Choroid plexus epithelial cell (primary cell): ENCODE results near the gene KIRREL3.

ENCODE experiments used
- DNase-seq: peaks from one replicate; pipeline ENCODE4 v3.0.0-alpha.2; 2010; ENCODE audit warnings: low read depth
- H3K4me3 ChIP-seq: 2 replicates; pipeline ENCODE4 v1.5.1; 2011; ENCODE audit warnings: low read depth, mild to moderate bottlenecking, control low read depth, low read length, moderate library complexity
- TF ChIP-seq, protein P1 (sequence below): conservative IDR thresholded peaks from 2 replicates; pipeline ENCODE4 v1.5.1; 2011; ENCODE audit warnings: low read depth, mild to moderate bottlenecking, control low read depth, inconsistent platforms, low read length, moderate library complexity

The KIRREL3 gene

DNA sequence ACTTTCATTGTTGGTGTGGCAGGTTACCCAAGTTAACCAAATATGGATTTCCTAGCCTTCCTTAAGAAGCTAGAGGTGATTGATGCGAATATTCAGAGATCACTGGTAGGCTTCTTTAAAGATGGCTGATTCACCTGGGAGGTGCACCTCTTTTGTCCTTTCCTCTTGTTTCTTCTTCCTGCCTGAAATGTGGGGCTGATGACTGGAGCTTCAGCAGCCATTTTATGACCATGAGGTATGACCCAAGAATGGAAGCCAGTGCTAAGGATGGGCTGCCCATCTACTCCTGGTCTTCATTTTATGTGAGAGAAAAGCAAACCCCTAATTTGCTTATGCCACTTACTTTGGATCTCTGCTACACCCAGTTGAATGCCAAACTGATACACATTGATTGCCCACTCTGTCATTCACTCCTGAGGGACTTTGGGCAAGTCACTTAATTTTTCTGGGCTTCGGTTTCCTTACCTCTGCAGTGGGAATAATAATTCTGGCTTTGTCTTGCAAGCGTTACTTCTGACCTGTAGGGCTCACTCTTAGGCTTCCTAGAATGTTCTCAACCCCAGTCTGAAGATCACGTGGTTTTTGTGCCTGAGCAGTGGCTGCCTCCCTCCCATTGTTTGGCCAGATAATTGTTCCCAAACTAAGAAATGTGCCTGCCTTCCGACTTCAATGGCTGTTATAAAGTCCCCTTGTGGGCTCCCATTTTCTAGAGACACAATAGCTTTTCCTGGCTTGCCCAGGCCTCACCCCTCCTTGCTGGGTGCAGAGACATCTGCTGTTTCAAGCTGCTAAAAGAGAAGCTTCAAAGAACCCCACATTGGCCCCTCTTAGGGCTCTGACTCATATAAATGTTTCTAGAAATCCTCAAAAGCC is 402.0 kb downstream of the KIRREL3 start:
- TF ChIP-seq, protein P1, sequence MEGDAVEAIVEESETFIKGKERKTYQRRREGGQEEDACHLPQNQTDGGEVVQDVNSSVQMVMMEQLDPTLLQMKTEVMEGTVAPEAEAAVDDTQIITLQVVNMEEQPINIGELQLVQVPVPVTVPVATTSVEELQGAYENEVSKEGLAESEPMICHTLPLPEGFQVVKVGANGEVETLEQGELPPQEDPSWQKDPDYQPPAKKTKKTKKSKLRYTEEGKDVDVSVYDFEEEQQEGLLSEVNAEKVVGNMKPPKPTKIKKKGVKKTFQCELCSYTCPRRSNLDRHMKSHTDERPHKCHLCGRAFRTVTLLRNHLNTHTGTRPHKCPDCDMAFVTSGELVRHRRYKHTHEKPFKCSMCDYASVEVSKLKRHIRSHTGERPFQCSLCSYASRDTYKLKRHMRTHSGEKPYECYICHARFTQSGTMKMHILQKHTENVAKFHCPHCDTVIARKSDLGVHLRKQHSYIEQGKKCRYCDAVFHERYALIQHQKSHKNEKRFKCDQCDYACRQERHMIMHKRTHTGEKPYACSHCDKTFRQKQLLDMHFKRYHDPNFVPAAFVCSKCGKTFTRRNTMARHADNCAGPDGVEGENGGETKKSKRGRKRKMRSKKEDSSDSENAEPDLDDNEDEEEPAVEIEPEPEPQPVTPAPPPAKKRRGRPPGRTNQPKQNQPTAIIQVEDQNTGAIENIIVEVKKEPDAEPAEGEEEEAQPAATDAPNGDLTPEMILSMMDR, result no peak
- DNase-seq, result no peak
- H3K4me3 ChIP-seq, result no peak overlapping the region

DNA sequence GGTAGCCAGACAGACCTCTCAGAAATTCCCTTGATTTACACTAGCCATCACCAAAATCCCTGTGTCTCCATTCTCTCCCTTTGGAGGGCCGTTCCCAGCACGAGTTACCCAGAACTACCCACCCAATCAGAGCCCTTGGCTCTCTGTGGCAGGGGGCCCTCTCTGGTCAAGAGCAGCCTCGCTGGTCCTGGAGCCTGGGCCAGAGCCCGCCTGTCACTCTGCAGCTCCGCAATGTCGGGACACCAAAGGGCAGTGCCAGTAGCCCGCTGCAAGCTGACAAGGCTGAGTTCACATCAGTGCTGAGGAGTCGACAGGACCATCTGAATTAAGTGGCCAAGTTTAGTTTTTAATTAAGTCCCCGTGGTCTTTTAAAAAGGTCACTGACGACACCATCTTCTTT is 403.5 kb downstream of the KIRREL3 start:
- no peak overlapping the region for H3K4me3 ChIP-seq
- no peak for DNase-seq
- TF ChIP-seq, protein P1, result no peak

DNA sequence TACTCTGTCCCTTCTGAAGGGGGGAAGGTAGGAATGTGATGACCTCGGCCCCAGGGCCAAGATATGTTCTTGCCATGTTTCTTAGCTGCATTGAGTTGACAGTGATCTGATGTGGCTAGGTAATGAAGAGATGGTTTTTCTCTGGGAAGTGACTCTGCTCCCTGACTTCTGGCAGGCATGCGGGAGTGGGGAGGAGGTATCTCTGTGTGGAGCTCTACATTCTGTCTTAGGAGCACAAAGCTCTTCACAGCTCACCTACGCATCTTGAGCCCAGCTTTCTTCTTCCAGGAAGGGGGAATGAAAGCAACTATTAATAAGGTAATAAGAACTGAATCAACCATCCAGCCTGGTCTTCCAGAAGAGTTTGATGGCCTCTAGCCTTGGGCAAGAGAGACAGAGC is 404.1 kb downstream of the KIRREL3 start:
- no peak overlapping the region for H3K4me3 ChIP-seq
- TF ChIP-seq, protein P1, result no peak
- DNase-seq, result no peak

DNA sequence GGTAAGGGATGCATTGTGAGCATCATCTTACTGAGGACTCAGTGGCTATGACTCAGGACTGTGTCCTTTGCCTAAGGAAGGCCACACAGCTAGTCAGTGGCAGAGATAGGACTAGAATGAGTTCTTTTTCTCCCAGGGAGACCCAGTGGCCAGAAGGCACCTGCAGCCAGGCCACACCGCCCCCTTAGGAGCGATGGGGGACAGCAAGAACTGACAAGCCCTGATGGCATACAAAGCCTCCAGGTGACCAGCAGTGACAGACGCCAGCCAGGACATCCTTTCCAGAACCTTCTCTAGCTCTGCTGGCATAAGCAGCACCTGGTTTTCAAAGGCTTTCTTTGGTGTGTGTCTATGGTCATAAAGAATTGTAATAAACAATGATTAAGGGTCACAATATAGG is 405.0 kb downstream of the KIRREL3 start:
- TF ChIP-seq, protein P1, result no peak
- H3K4me3 ChIP-seq, result no peak overlapping the region
- DNase-seq, result no peak

DNA sequence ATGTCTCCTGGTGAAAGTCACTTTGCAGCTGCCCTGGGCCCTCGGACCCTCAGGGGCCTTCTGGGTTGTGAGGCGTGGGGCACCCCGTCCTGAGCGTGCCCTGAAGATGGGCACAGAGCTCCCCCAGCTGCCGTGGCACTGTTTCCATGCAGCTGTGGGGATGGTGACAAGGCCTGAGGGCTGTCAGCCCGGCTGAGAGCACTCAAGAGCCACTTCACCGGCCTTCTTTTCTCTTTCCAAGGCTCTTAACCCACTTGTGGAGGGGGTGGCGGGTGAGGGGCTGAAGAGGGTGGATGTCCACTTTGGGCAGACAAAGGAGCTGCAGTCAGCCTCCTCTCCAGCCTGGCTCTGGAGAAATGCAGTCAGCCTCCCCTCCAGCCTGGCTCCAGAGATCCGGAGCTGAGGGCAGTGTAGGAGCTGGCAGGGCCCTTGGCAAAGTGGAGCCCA is 405.6 kb downstream of the KIRREL3 start:
- H3K4me3 ChIP-seq, result no peak overlapping the region
- TF ChIP-seq, protein P1, result no peak
- DNase-seq, result no peak

DNA sequence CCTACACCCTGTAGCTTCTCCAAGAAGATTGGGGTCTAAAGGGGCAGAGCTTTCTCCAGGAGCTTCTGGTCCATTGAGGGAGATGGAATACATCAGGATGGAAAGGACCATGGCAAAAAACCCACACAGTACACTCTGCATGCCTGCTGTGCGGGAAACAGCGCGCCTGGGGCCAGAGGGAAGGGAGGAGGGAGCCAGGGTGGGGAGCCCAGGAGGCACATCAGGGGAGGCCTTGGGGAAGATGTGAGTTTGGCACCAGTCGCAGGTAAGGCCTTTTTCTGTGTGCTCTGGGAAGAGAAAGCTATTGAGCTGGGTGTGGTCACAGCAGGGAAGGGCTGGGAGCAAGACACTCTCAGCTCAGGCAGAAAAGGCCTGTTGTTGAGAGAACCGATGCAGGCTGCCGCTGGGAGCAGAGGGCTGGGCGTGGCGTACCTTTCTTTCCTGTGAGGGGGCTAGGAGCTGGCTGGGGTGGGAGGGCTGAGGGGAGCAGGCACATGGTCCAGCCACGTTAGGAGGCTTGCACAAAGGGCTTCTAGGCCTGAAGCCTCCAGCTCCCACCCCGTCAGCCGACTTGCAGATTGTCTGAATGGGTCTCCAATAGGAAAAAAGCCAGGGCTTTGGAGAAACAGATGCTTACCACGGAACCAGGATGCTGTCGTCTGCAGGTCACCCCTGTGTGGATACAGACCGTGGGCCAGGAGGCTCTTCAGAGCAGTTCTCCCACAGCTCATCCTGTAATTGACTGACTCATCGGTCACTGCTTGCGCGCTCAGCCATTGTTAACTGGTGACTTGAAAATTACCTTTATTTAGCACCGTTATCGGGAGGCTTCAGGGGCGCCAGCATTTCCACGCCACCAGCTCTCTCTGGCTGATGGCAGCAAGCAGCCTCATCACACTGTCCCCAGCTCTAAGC is 407.8 kb downstream of the KIRREL3 start:
- TF ChIP-seq, protein P1, result no peak

More for the DNA sequence above, 407.8 kb downstream of the KIRREL3 start:
- DNase-seq, result no peak
- no peak overlapping the region for H3K4me3 ChIP-seq
